Activated naive CD8-positive, alpha-beta T cell treated with anti-CD3 and anti-CD28 coated beads, Interleukin-2, amount 10 ng/mL, durations not matched to agents 7 days and 5 days (primary cell): Measurements from ENCODE around the gene TCOF1. TPM values are rescaled to one million over a fixed set of nuclear protein-coding genes. Genes with fewer than 3 reads are reported as not detected.
A peak's percentile ranks its signal among the peaks of the same experiment; 100 is the strongest.

ENCODE experiments used
- ATAC-seq: fragments of 150-1000 bp; cut with Tn5 transposase; one replicate; pipeline ENCODE4 v1.10.0; 2021; ENCODE audit warnings: low read depth, moderate library complexity
- POLR2A ChIA-PET: fragments of 350-600 bp; sonication (Branson Sonifier 250); formaldehyde crosslinking; loops from one replicate; lab custom pipeline; 2021; ENCODE audit warnings: antibody characterized with exemption; lab: Charles Lee
- DNase-seq: peaks from one replicate; pipeline ENCODE4 v3.0.0; 2021
- H3K27ac Mint-ChIP-seq: one replicate; pipeline ENCODE4 v1.8.0; 2022; ENCODE audit warnings: mild to moderate bottlenecking, mixed read lengths
- H3K27me3 Mint-ChIP-seq: one replicate; pipeline ENCODE4 v1.8.0; 2022; ENCODE audit warnings: mild to moderate bottlenecking, moderate library complexity, mixed read lengths
- H3K36me3 Mint-ChIP-seq: one replicate; pipeline ENCODE4 v1.8.0; 2021; ENCODE audit warnings: mild to moderate bottlenecking, mixed read lengths
- H3K4me1 Mint-ChIP-seq: one replicate; pipeline ENCODE4 v1.8.0; 2021; ENCODE audit warnings: mixed read lengths
- H3K4me3 Mint-ChIP-seq: one replicate; pipeline ENCODE4 v1.8.0; 2022; ENCODE audit warnings: mild to moderate bottlenecking, moderate library complexity, mixed read lengths
- H3K9me3 Mint-ChIP-seq: one replicate; pipeline ENCODE4 v1.8.0; 2021; ENCODE audit warnings: mixed read lengths
- total RNA-seq, 2 experiments: library from RNA; stranded (reverse); gene quantifications; one replicate each; pipeline ENCODE4 v1.2.3, GENCODE V29; 2021

The TCOF1 gene
- total RNA-seq = 10 to 100 TPM; 68.8 to 72.5 TPM

GRCh38 chr5:150357326-150358260 is at the start of gene TCOF1:
TCOF1 (plus strand) TSS chr5:150357697; CDS start chr5:150357747, 50 bp downstream.
- H3K27ac Mint-ChIP-seq = peak within 1 kb of the TSS; percentile 88
- peaks cover 9% of the 10 kb centered on the region for H3K27me3 Mint-ChIP-seq
- H3K9me3 Mint-ChIP-seq = no peaks in the 10 kb centered on the region
- POLR2A ChIA-PET = interaction anchor here (0.6 to 1.4 kb wide), 6 partner anchors 55 to 208 kb away, joined by 3 to 6 read pairs (median 4); partner anchors contain the start of genes CD74 and RPS14
- H3K4me1 Mint-ChIP-seq = peaks cover 30% of the 10 kb centered on the region
- ATAC-seq = peak; percentile 90
- H3K4me3 Mint-ChIP-seq = peak within 1 kb of the TSS; percentile 89
- peak; percentile 99 for DNase-seq
- H3K36me3 Mint-ChIP-seq = peaks cover 11% of the 10 kb centered on the region

GRCh38 chr5:150309101-150309885 is 48.2 kb upstream of the TCOF1 start:
- Mint-ChIP-seq H3K4me3 (no peak overlapping the region), H3K27ac (no peak overlapping the region), H3K27me3 (peaks cover 10% of the 10 kb centered on the region), H3K9me3 (no peaks in the 10 kb centered on the region), H3K36me3 (no peaks in the 10 kb centered on the region), H3K4me1 (peaks cover 7% of the 10 kb centered on the region)
- ATAC-seq (no peak), DNase-seq (no peak)
- POLR2A ChIA-PET = no interaction called here

- Mint-ChIP-seq H3K4me1 (peaks cover 7% of the 10 kb centered on the region), H3K27me3 (peaks cover 9% of the 10 kb centered on the region), H3K36me3 (no peaks in the 10 kb centered on the region), H3K4me3 (no peak overlapping the region), H3K27ac (no peak overlapping the region), H3K9me3 (no peaks in the 10 kb centered on the region)
- DNase-seq (no peak), ATAC-seq (no peak)
- POLR2A ChIA-PET = no interaction called here
These were observed 47.6 kb upstream of the TCOF1 start for GRCh38 chr5:150309886-150310239.

GRCh38 chr5:150310246-150310645 is 47.3 kb upstream of the TCOF1 start:
- no peak overlapping the region for H3K27ac Mint-ChIP-seq
- no peak overlapping the region for H3K4me3 Mint-ChIP-seq
- no peaks in the 10 kb centered on the region for H3K36me3 Mint-ChIP-seq
- H3K9me3 Mint-ChIP-seq = no peaks in the 10 kb centered on the region
- ATAC-seq (no peak), DNase-seq (no peak)
- peaks cover 9% of the 10 kb centered on the region for H3K27me3 Mint-ChIP-seq
- POLR2A ChIA-PET = no interaction called here
- H3K4me1 Mint-ChIP-seq = peaks cover 7% of the 10 kb centered on the region

- peaks cover 2% of the 10 kb centered on the region for H3K4me1 Mint-ChIP-seq
- POLR2A ChIA-PET = no interaction called here
- no peak overlapping the region for H3K4me3 Mint-ChIP-seq
- DNase-seq (no peak), ATAC-seq (no peak)
- H3K27ac Mint-ChIP-seq = no peak overlapping the region
- H3K36me3 Mint-ChIP-seq = no peaks in the 10 kb centered on the region
- H3K9me3 Mint-ChIP-seq = no peaks in the 10 kb centered on the region
- peaks cover 7% of the 10 kb centered on the region for H3K27me3 Mint-ChIP-seq
These were observed 46.3 kb upstream of the TCOF1 start for GRCh38 chr5:150311015-150311692.

GRCh38 chr5:150312518-150312917 is 45.0 kb upstream of the TCOF1 start:
- ATAC-seq (no peak), DNase-seq (no peak)
- H3K36me3 Mint-ChIP-seq = no peaks in the 10 kb centered on the region
- H3K4me3 Mint-ChIP-seq = no peak overlapping the region
- no peak overlapping the region for H3K27ac Mint-ChIP-seq
- POLR2A ChIA-PET = no interaction called here
- H3K27me3 Mint-ChIP-seq = peaks cover 7% of the 10 kb centered on the region
- H3K9me3 Mint-ChIP-seq = no peaks in the 10 kb centered on the region
- peaks cover 2% of the 10 kb centered on the region for H3K4me1 Mint-ChIP-seq

GRCh38 chr5:150313501-150313900 is 44.0 kb upstream of the TCOF1 start:
- no peak overlapping the region for H3K4me3 Mint-ChIP-seq
- ATAC-seq (no peak), DNase-seq (no peak)
- no peaks in the 10 kb centered on the region for H3K9me3 Mint-ChIP-seq
- no peaks in the 10 kb centered on the region for H3K36me3 Mint-ChIP-seq
- no peak overlapping the region for H3K27ac Mint-ChIP-seq
- peaks cover 2% of the 10 kb centered on the region for H3K4me1 Mint-ChIP-seq
- H3K27me3 Mint-ChIP-seq = peaks cover 7% of the 10 kb centered on the region
- POLR2A ChIA-PET = no interaction called here

- ATAC-seq = no peak
- POLR2A ChIA-PET = interaction anchor here (0.6 kb wide), 1 partner anchor 895 kb away, joined by 3 read pairs; no protein-coding TSS in a partner anchor
These were observed 43.4 kb upstream of the TCOF1 start for GRCh38 chr5:150313921-150314716.

GRCh38 chr5:150315245-150315644 is 42.3 kb upstream of the TCOF1 start:
- no peaks in the 10 kb centered on the region for H3K9me3 Mint-ChIP-seq
- no peak overlapping the region for H3K27ac Mint-ChIP-seq
- POLR2A ChIA-PET = no interaction called here
- no peak for DNase-seq
- peaks cover 16% of the 10 kb centered on the region for H3K27me3 Mint-ChIP-seq
- H3K36me3 Mint-ChIP-seq = no peaks in the 10 kb centered on the region
- H3K4me3 Mint-ChIP-seq = no peak overlapping the region
- H3K4me1 Mint-ChIP-seq = peaks cover 2% of the 10 kb centered on the region
- ATAC-seq = no peak

More at GRCh38 chr5:150313921-150314716, 43.4 kb upstream of the TCOF1 start:
- Mint-ChIP-seq H3K27ac (no peak overlapping the region), H3K9me3 (no peaks in the 10 kb centered on the region), H3K27me3 (peaks cover 10% of the 10 kb centered on the region), H3K4me1 (peaks cover 2% of the 10 kb centered on the region), H3K36me3 (no peaks in the 10 kb centered on the region), H3K4me3 (no peak overlapping the region)
- no peak for DNase-seq

GRCh38 chr5:150316320-150316719 is 41.2 kb upstream of the TCOF1 start:
- ATAC-seq (no peak), DNase-seq (no peak)
- Mint-ChIP-seq H3K4me3 (no peak overlapping the region), H3K27me3 (peaks cover 18% of the 10 kb centered on the region), H3K27ac (no peak overlapping the region), H3K9me3 (no peaks in the 10 kb centered on the region), H3K36me3 (no peaks in the 10 kb centered on the region), H3K4me1 (peaks cover 2% of the 10 kb centered on the region)
- POLR2A ChIA-PET = interaction anchor here (0.7 kb wide), 1 partner anchor 34 kb away, joined by 3 read pairs; no protein-coding TSS in a partner anchor

- Mint-ChIP-seq H3K9me3 (peaks cover 2% of the 10 kb centered on the region), H3K36me3 (no peaks in the 10 kb centered on the region), H3K4me3 (no peak overlapping the region), H3K27ac (no peak overlapping the region), H3K4me1 (peaks cover 4% of the 10 kb centered on the region), H3K27me3 (peaks cover 18% of the 10 kb centered on the region)
- ATAC-seq (no peak), DNase-seq (no peak)
- POLR2A ChIA-PET = no interaction called here
These were observed 40.2 kb upstream of the TCOF1 start for GRCh38 chr5:150317048-150318003.
